ENCODE results near the gene ECI2. TPM values are rescaled to one million over a fixed set of nuclear protein-coding genes. Genes with fewer than 3 reads are reported as not detected.

ECI2 gene
- total and polyA plus RNA-seq, 2 of the 13 experiments (the other 11 are each of a cell fraction or from before 2014, with no cell fraction given): 78.5 to 228 TPM

DNA sequence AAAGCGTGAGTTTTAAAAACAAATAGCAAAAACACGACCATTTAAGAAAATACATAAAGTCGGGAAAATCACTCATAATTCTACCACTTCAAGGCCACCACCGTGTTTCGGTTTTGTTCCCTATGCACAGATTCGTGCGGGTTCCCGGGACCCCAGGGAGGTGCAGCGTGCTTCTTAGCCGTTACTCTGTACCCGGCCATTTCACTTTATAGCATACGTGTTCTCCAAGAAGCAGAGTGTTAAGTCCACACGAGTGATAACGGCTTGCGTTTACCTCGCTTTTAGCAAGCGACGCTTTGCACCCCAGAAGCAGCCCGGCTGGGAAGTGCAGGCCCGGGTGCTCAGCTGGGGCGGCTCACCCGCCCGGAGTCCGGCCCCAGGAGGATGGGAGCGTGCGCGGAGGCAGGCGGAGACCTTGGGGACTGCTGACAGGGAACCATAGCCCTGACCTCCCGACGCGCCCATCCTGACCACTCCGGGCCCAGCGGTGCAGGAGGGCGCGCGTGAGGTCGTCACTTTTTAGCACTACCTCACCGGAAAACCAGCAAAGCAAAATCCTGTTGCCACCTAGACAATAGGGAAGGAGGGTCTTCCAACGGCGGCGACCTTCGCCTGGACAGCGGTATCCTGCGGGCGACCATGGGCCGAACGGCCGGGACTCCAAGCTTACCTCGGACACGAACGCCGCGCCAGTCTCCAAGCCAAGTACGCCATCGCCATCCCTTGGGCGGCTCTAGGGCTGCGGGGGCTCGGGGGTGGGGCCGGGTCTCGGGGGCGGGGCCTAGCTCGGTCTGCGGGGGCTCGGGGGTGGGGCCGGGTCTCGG, at the start of gene ECI2 (continued):
- TF ChIP-seq ZBTB34 (CRISPR knock-in tag; IDR thresholded peaks at IDR 0.05): no peak
- TF ChIP-seq SRSF1 (optimal IDR thresholded peaks at IDR 0.05; ENCODE audit: low read depth, low read length): peak; percentile 90
- no peak for TF ChIP-seq ZNF879 (CRISPR knock-in tag; IDR thresholded peaks at IDR 0.05)
- TF ChIP-seq THYN1 (CRISPR knock-in tag; IDR thresholded peaks at IDR 0.05; ENCODE audit: borderline replicate concordance, low read depth): no peak
- TF ChIP-seq ZNF253 (CRISPR knock-in tag; IDR thresholded peaks at IDR 0.05; ENCODE audit: borderline replicate concordance): no peak
- 0 out of 2 replicates have a peak, but pooled peaks have one; percentile 59 for TF ChIP-seq SIN3A (IDR thresholded peaks at IDR 0.05; ENCODE audit: borderline replicate concordance, low read depth, low read length)
- peak; percentile 72; the same call in 1 of the 2 replicates for TF ChIP-seq ZNF503 (CRISPR knock-in tag; IDR thresholded peaks at IDR 0.05)
- peak; percentile 74; the same call in 1 of the 2 replicates for TF ChIP-seq CENPT (CRISPR knock-in tag; IDR thresholded peaks at IDR 0.05; ENCODE audit: low read depth)
- TF ChIP-seq CEBPB (IDR thresholded peaks at IDR 0.05; ENCODE audit: borderline replicate concordance, low read depth, low read length): no peak
- no peak for TF ChIP-seq SUZ12 (IDR thresholded peaks at IDR 0.05; ENCODE audit: low read depth, low read length)
- TF ChIP-seq, protein P1, sequence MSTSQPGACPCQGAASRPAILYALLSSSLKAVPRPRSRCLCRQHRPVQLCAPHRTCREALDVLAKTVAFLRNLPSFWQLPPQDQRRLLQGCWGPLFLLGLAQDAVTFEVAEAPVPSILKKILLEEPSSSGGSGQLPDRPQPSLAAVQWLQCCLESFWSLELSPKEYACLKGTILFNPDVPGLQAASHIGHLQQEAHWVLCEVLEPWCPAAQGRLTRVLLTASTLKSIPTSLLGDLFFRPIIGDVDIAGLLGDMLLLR (CRISPR knock-in tag; IDR thresholded peaks at IDR 0.05): peak; percentile 68; the same call in 1 of the 2 replicates
- no peak for TF ChIP-seq ZBTB10 (CRISPR knock-in tag; IDR thresholded peaks at IDR 0.05; ENCODE audit: borderline replicate concordance)
- TF ChIP-seq SIX1 (CRISPR knock-in tag; IDR thresholded peaks at IDR 0.05; ENCODE audit: borderline replicate concordance): no peak
- peak; percentile 71 for TF ChIP-seq MEF2D (CRISPR knock-in tag; IDR thresholded peaks at IDR 0.05)
- TF ChIP-seq, protein P2, sequence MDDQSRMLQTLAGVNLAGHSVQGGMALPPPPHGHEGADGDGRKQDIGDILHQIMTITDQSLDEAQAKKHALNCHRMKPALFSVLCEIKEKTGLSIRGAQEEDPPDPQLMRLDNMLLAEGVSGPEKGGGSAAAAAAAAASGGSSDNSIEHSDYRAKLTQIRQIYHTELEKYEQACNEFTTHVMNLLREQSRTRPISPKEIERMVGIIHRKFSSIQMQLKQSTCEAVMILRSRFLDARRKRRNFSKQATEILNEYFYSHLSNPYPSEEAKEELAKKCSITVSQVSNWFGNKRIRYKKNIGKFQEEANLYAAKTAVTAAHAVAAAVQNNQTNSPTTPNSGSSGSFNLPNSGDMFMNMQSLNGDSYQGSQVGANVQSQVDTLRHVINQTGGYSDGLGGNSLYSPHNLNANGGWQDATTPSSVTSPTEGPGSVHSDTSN (CRISPR knock-in tag; IDR thresholded peaks at IDR 0.05; ENCODE audit: borderline replicate concordance): no peak
- TF ChIP-seq ZNF619 (CRISPR knock-in tag; IDR thresholded peaks at IDR 0.05): peak; percentile 90
- peak; percentile 78 for TF ChIP-seq SAP130 (CRISPR knock-in tag; IDR thresholded peaks at IDR 0.05; ENCODE audit: low read depth)
- no peak for TF ChIP-seq KLF9 (CRISPR knock-in tag; IDR thresholded peaks at IDR 0.05; ENCODE audit: low read depth)
- no peak for TF ChIP-seq NCOA1 (CRISPR knock-in tag; IDR thresholded peaks at IDR 0.05)
- TF ChIP-seq FOXP1 (IDR thresholded peaks at IDR 0.05): no peak
- no peak for TF ChIP-seq FOXP1 (CRISPR knock-in tag; IDR thresholded peaks at IDR 0.05)
- TF ChIP-seq ZNF607 (CRISPR knock-in tag; IDR thresholded peaks at IDR 0.05; ENCODE audit: borderline replicate concordance): peak; percentile 87

All from HepG2 (cell line).